Left ventricle myocardium inferior (tissue), 1 donor: ENCODE data around the gene CDK13. TPM values are rescaled to one million over a fixed set of nuclear protein-coding genes. Genes with fewer than 3 reads are reported as not detected.

Experiments used
- DNase-seq: peaks from one replicate; pipeline ENCODE4 v3.0.0-alpha.2; 2020
- H3K27ac ChIP-seq: fragments of 200-600 bp; replicated peaks from 2 replicates; pipeline ENCODE4 v1.8.0; 2021
- H3K27me3 ChIP-seq: fragments of 200-600 bp; 2 replicates; pipeline ENCODE4 v1.8.0; 2021; ENCODE audit warnings: low read depth
- H3K36me3 ChIP-seq: fragments of 200-600 bp; 2 replicates; pipeline ENCODE4 v1.8.0; 2021
- H3K4me1 ChIP-seq: fragments of 200-600 bp; 2 replicates; pipeline ENCODE4 v1.8.0; 2021
- H3K4me3 ChIP-seq: fragments of 200-600 bp; 2 replicates; pipeline ENCODE4 v1.8.0; 2021; ENCODE audit warnings: mild to moderate bottlenecking, moderate library complexity
- H3K9me3 ChIP-seq: fragments of 200-600 bp; replicated peaks from 2 replicates; pipeline ENCODE4 v1.8.0; 2021
- CTCF ChIP-seq: fragments of 200-600 bp; IDR thresholded peaks from 2 replicates; pipeline ENCODE4 v1.8.0; 2021; ENCODE audit warnings: antibody characterized with exemption, mild to moderate bottlenecking, borderline replicate concordance
- intact Hi-C: fragments of 100-400 bp; cut with micrococcal nuclease; formaldehyde crosslinking; loops from one replicate; pipeline ENCODE4 v1.11.0; 2022
- total RNA-seq: library from RNA; stranded (reverse); fragmentation: NEBNext Ultra II Directional; extraction: Animal tissue kit (Norgen Biotek cat#: 25700); gene quantifications from one replicate; pipeline ENCODE4 v1.2.1, GENCODE V29; 2021
- donor health status: DM: no; HTN: yes; CAD: no; lungs with severe emphysema.

The CDK13 gene
- total RNA-seq, 1 donor from 2014 or later = 22.7 TPM

GRCh38 chr7:40024841-40025240, 74.8 kb downstream of the CDK13 start:
- H3K4me3 ChIP-seq = no peak overlapping the region
- intact Hi-C loops = no loop called here
- H3K27me3 ChIP-seq = no peaks in the 10 kb centered on the region
- no peak overlapping the region for H3K27ac ChIP-seq
- DNase-seq = no peak
- peaks cover 19% of the 10 kb centered on the region for H3K36me3 ChIP-seq
- no peaks in the 10 kb centered on the region for H3K4me1 ChIP-seq
- no peak for TF ChIP-seq CTCF
- no peaks in the 10 kb centered on the region for H3K9me3 ChIP-seq

- peaks cover 40% of the 10 kb centered on the region for H3K36me3 ChIP-seq
- H3K4me1 ChIP-seq = no peaks in the 10 kb centered on the region
- no peak for TF ChIP-seq CTCF
- H3K27ac ChIP-seq = no peak overlapping the region
- DNase-seq = no peak
- intact Hi-C loops = no loop called here
- no peak overlapping the region for H3K4me3 ChIP-seq
- H3K9me3 ChIP-seq = no peaks in the 10 kb centered on the region
- no peaks in the 10 kb centered on the region for H3K27me3 ChIP-seq
These were observed 77.5 kb downstream of the CDK13 start for GRCh38 chr7:40027545-40027944.

- no peak overlapping the region for H3K27ac ChIP-seq
- H3K9me3 ChIP-seq = peaks cover 7% of the 10 kb centered on the region
- no peaks in the 10 kb centered on the region for H3K27me3 ChIP-seq
- peaks cover 31% of the 10 kb centered on the region for H3K36me3 ChIP-seq
- peaks cover 3% of the 10 kb centered on the region for H3K4me1 ChIP-seq
- no peak overlapping the region for H3K4me3 ChIP-seq
- DNase-seq = no peak
- TF ChIP-seq CTCF = no peak
- intact Hi-C loops = no loop called here
These were observed 83.8 kb downstream of the CDK13 start for GRCh38 chr7:40033826-40034225.

- Histone ChIP-seq H3K4me1 (peaks cover 8% of the 10 kb centered on the region), H3K4me3 (no peak overlapping the region), H3K27ac (no peak overlapping the region), H3K27me3 (no peaks in the 10 kb centered on the region), H3K9me3 (peaks cover 7% of the 10 kb centered on the region), H3K36me3 (peaks cover 22% of the 10 kb centered on the region)
- no peak for TF ChIP-seq CTCF
- no peak for DNase-seq
- intact Hi-C loops = no loop called here
These were observed 91.4 kb downstream of the CDK13 start for GRCh38 chr7:40041456-40041855.

GRCh38 chr7:40043164-40043563, 93.1 kb downstream of the CDK13 start:
- Histone ChIP-seq H3K27ac (no peak overlapping the region), H3K4me1 (peaks cover 8% of the 10 kb centered on the region), H3K36me3 (peaks cover 20% of the 10 kb centered on the region), H3K4me3 (no peak overlapping the region), H3K9me3 (no peaks in the 10 kb centered on the region), H3K27me3 (no peaks in the 10 kb centered on the region)
- TF ChIP-seq CTCF = no peak
- intact Hi-C loops = no loop called here
- no peak for DNase-seq

GRCh38 chr7:40047661-40048060, 97.6 kb downstream of the CDK13 start:
- H3K27me3 ChIP-seq = no peaks in the 10 kb centered on the region
- DNase-seq = no peak
- H3K4me1 ChIP-seq = peaks cover 8% of the 10 kb centered on the region
- H3K4me3 ChIP-seq = no peak overlapping the region
- no peaks in the 10 kb centered on the region for H3K9me3 ChIP-seq
- intact Hi-C loops = no loop called here
- peaks cover 16% of the 10 kb centered on the region for H3K36me3 ChIP-seq
- no peak for TF ChIP-seq CTCF
- H3K27ac ChIP-seq = no peak overlapping the region
